Adrenal gland (tissue), 12 donors: Measurements from ENCODE around the gene NPFFR1. TPM values are rescaled to one million over a fixed set of nuclear protein-coding genes. Genes with fewer than 3 reads are reported as not detected.

Source experiments
- DNase-seq, 7 donors: peaks; one replicate each; pipeline ENCODE4 v3.0.0-alpha.2; 2019 to 2020
- H3K27ac ChIP-seq, 5 donors: fragments of 200-600 bp; sonication (generic) in 4 of 5; 1 replicate in 3 of 5; 2 replicates in 2 of 5; pipeline versions ENCODE4 v1.5.1 to v1.8.0; 2016 to 2020; ENCODE audit warnings: mild to moderate bottlenecking in 1 of 5
- H3K27me3 ChIP-seq: fragments of 200-600 bp; 2 replicates; pipeline ENCODE4 v1.8.0; 2021
- H3K36me3 ChIP-seq, 2 donors: fragments of 200-600 bp; replicated peaks in 1 of 2; 1 replicate in 1 of 2; 2 replicates in 1 of 2; pipeline versions ENCODE4 v1.5.1 to v1.8.0; 2018 to 2022
- H3K4me1 ChIP-seq, 2 donors: fragments of 200-600 bp; replicated peaks in 1 of 2; 1 replicate in 1 of 2; 2 replicates in 1 of 2; pipeline versions ENCODE4 v1.5.1 to v1.8.0; 2018 to 2021
- H3K4me3 ChIP-seq, 4 donors: fragments of 200-600 bp; sonication (generic) in 3 of 4; one replicate each; pipeline ENCODE4 v1.5.1; 2016 to 2018
- H3K9me3 ChIP-seq, 3 donors: fragments of 200-600 bp; sonication (generic) in 1 of 3; replicated peaks in 1 of 3; 1 replicate in 2 of 3; 2 replicates in 1 of 3; pipeline versions ENCODE4 v1.5.1 to v1.8.0; 2016 to 2021
- CTCF ChIP-seq, 6 experiments: fragments of 450-650 bp in 4 of 6; fragments of 200-600 bp in 2 of 6; sonication (generic) in 1 of 6; IDR thresholded peaks; 1 replicate in 5 of 6; 2 replicates in 1 of 6; pipeline versions ENCODE4 v1.5.1 to v1.8.0; 2016 to 2021; ENCODE audit warnings: antibody characterized with exemption in 6 of 6, mild to moderate bottlenecking in 2 of 6, moderate library complexity in 1 of 6
- POLR2A ChIP-seq, 2 donors: fragments of 450-650 bp; IDR thresholded peaks; one replicate each; pipeline ENCODE4 v1.6.1; 2017; ENCODE audit warnings: antibody characterized with exemption in 2 of 2, mild to moderate bottlenecking in 2 of 2, moderate library complexity in 1 of 2
- WGBS, 4 donors: extraction: QIAGEN DNeasy Blood & Tissue Kit in 2 of 4; methylation state at CpG; one replicate each; pipeline versions ENCODE4 v1.1.5 to v1.1.7; 2013 to 2017; 5-methylcytosine and 5-hydroxymethylcytosine counted together
- intact Hi-C, 2 donors: fragments of 100-400 bp; cut with DNase I; formaldehyde crosslinking; loops; one replicate each; pipeline versions ENCODE4 v1.14.1 to v1.15.0; 2022 to 2023
- polyA plus RNA-seq, 3 donors: library from polyadenylated mRNA; stranded (reverse); fragments of 200-250 nt in 2 of 3; fragments of 350-450 nt in 1 of 3; fragmentation: Illumina TruSeq in 1 of 3; extraction: RNeasy Lipid Tissue Mini Kit (QIAGEN cat#74804) in 1 of 3; gene quantifications; one replicate each; pipeline ENCODE4 v1.2.3, GENCODE V29; 2013 to 2014
- small RNA-seq, 2 donors: library from RNA; depleted of rRNA; stranded (forward); fragments of <200 nt; gene quantifications; one replicate each; pipeline ENCODE3, GENCODE V24; 2016
- total RNA-seq, 9 donors: library from RNA; depleted of rRNA in 4 of 9; stranded (reverse); fragments of >200 nt in 4 of 9; fragments of 120-200 nt in 1 of 9; fragmentation: NEBNext Ultra II Directional in 1 of 9; extraction: Animal tissue kit (Norgen Biotek cat#: 25700) in 1 of 9; gene quantifications; one replicate each; pipeline versions ENCODE4 v1.1.0 to v1.2.4, GENCODE V29; 2013 to 2023
- donor health status: healthy with polysubstance abuse.
- donor health status: Bipolar disorder and iron deficiency.
- donor health status: DM: yes; HTN: yes; CAD: no.
- donor health status: DM: no; HTN: no; CAD: no.
- donor health status: DM: no; HTN: no; CAD: no.
- donor health status: DM: yes; HTN: yes; CAD: no.

Gene NPFFR1
- total and polyA plus RNA-seq, 12 donors: under 0.01 to 0.24 (median 0.03) TPM; not detected in 7

GRCh38 chr10:70206762-70207161 is 77.0 kb downstream of the NPFFR1 start:
- WGBS, 4 donors: 90 to 100% (median 95%) methylated on average over 2 to 5 of the region's 5 CpGs
- no peaks in the 10 kb centered on the region for H3K27me3 ChIP-seq
- H3K4me1 ChIP-seq: no peaks in the 10 kb centered on the region
- DNase-seq: no peak
- intact Hi-C loops: no loop called here
- H3K36me3 ChIP-seq: peaks cover 0 to 79% of the 10 kb centered on the region in 2 donors
- no peak for TF ChIP-seq POLR2A (IDR thresholded peaks at IDR 0.05)
- no peak for TF ChIP-seq CTCF (IDR thresholded peaks at IDR 0.05)
- H3K27ac ChIP-seq: no peak overlapping the region
- H3K4me3 ChIP-seq: no peak overlapping the region
- H3K9me3 ChIP-seq: no peaks in the 10 kb centered on the region

GRCh38 chr10:70201105-70201504 is 82.7 kb downstream of the NPFFR1 start:
- Histone ChIP-seq H3K9me3 (no peaks in the 10 kb centered on the region), H3K27ac (no peak overlapping the region), H3K4me1 (no peaks in the 10 kb centered on the region), H3K36me3 (peaks cover 0 to 58% of the 10 kb centered on the region in 2 donors), H3K4me3 (no peak overlapping the region), H3K27me3 (no peaks in the 10 kb centered on the region)
- 90 to 100% (median 91%) methylated on average over 1 of the region's 1 CpG for WGBS, 4 donors
- intact Hi-C loops: loop anchor here in 1 of 2 donors (5.0 kb wide), 1 partner anchor 49 kb away; no protein-coding TSS in a partner anchor
- TF ChIP-seq POLR2A (IDR thresholded peaks at IDR 0.05) (no peak), CTCF (IDR thresholded peaks at IDR 0.05) (no peak)
- DNase-seq: no peak

GRCh38 chr10:70198696-70199466 is 84.9 kb downstream of the NPFFR1 start:
- intact Hi-C loops: no loop called here
- no peaks in the 10 kb centered on the region for H3K9me3 ChIP-seq
- WGBS, 4 donors: 97 to 100% (median 98%) methylated on average over 5 of the region's 5 CpGs
- H3K27ac ChIP-seq: no peak overlapping the region
- TF ChIP-seq POLR2A (IDR thresholded peaks at IDR 0.05): no peak
- no peak for TF ChIP-seq CTCF (IDR thresholded peaks at IDR 0.05)
- DNase-seq: no peak
- no peak overlapping the region for H3K4me3 ChIP-seq
- no peaks in the 10 kb centered on the region for H3K4me1 ChIP-seq
- H3K27me3 ChIP-seq: no peaks in the 10 kb centered on the region
- peaks cover 0 to 37% of the 10 kb centered on the region in 2 donors for H3K36me3 ChIP-seq

Small RNA genes lying within 50 kb of the gene (small RNA-seq; reads per million reads assigned to genes)
- 0 reads per million in 2 donors for gene RPS25P9

Other genes starting within 250 kb of the NPFFR1 start
- 10 to 100 TPM in 1 of 9 donors, 1 to 10 TPM in 8; 1.8 to 28.1 (median 3.0) TPM for gene MACROH2A2, start 231.2 kb downstream of the NPFFR1 start, total RNA-seq
- gene MACROH2A2, start 231.2 kb downstream of the NPFFR1 start, polyA plus RNA-seq: 1 to 10 TPM; 3.4 to 5.1 (median 3.4) TPM
- 10 to 100 TPM in 6 of 9 donors, 1 to 10 TPM in 3; 7.4 to 28.6 (median 11.4) TPM for gene AIFM2, start 151.2 kb downstream of the NPFFR1 start, total RNA-seq
- gene AIFM2, start 151.2 kb downstream of the NPFFR1 start, polyA plus RNA-seq: 10 to 100 TPM in 2 of 3 donors, 1 to 10 TPM in 1; 8.9 to 31.2 (median 16.5) TPM
- 10 to 100 TPM in 7 of 9 donors, 1 to 10 TPM in 2; 4.1 to 33.1 (median 17.9) TPM for gene TYSND1, start 137.3 kb downstream of the NPFFR1 start, total RNA-seq
- gene TYSND1, start 137.3 kb downstream of the NPFFR1 start, polyA plus RNA-seq: 10 to 100 TPM in 2 of 3 donors, 1 to 10 TPM in 1; 4.9 to 19.5 (median 19.3) TPM
- gene SAR1A, start 113.5 kb downstream of the NPFFR1 start, total RNA-seq: 100 to 1,000 TPM in 5 of 9 donors, 10 to 100 TPM in 4; 70.7 to 230 (median 129) TPM
- 100 to 1,000 TPM in 1 of 3 donors, 10 to 100 TPM in 2; 37.3 to 175 (median 41.2) TPM for gene SAR1A, start 113.5 kb downstream of the NPFFR1 start, polyA plus RNA-seq
- 100 to 1,000 TPM; 134 to 479 (median 163) TPM for gene PPA1, start 50.6 kb downstream of the NPFFR1 start, total RNA-seq
- gene PPA1, start 50.6 kb downstream of the NPFFR1 start, polyA plus RNA-seq: 100 to 1,000 TPM in 1 of 3 donors, 10 to 100 TPM in 2; 96.9 to 600 (median 99.2) TPM
- gene LRRC20, start 98.6 kb upstream of the NPFFR1 start, total RNA-seq: 10 to 100 TPM in 3 of 9 donors, 1 to 10 TPM in 6; 4.9 to 24.1 (median 8.8) TPM
- 1 to 10 TPM; 1.7 to 6.0 (median 3.5) TPM for gene LRRC20, start 98.6 kb upstream of the NPFFR1 start, polyA plus RNA-seq
- 100 to 1,000 TPM in 1 of 9 donors, 10 to 100 TPM in 8; 59.8 to 106 (median 71.6) TPM for gene EIF4EBP2, start 120.1 kb upstream of the NPFFR1 start, total RNA-seq
- 10 to 100 TPM; 17.7 to 57.9 (median 17.8) TPM for gene EIF4EBP2, start 120.1 kb upstream of the NPFFR1 start, polyA plus RNA-seq
- not detected for gene NODAL, start 157.7 kb upstream of the NPFFR1 start, total RNA-seq
- gene NODAL, start 157.7 kb upstream of the NPFFR1 start, polyA plus RNA-seq: not detected
- 10 to 100 TPM in 4 of 9 donors, 1 to 10 TPM in 5; 2.1 to 16.2 (median 8.1) TPM for gene PALD1, start 194.8 kb upstream of the NPFFR1 start, total RNA-seq
- gene PALD1, start 194.8 kb upstream of the NPFFR1 start, polyA plus RNA-seq: 1 to 10 TPM; 2.0 to 7.6 (median 5.5) TPM